HL-60 (cell line): ENCODE results near the gene CDH23.

Experiments used
- DNase-seq, 2 experiments: peaks; one replicate each; pipeline ENCODE4 v3.0.0-alpha.2; 2010 to 2020; ENCODE audit warnings: low read depth in 1 of 2, low spot score in 1 of 2
- H3K27ac ChIP-seq: fragments of 250-450 bp; sonication (Bioruptor Pico); replicated peaks from 2 replicates; pipeline ENCODE4 v1.5.1; 2020; ENCODE audit warnings: mild to moderate bottlenecking, moderate library complexity
- H3K27me3 ChIP-seq: fragments of 250-450 bp; sonication (Bioruptor Pico); 2 replicates; pipeline ENCODE4 v1.5.1; 2021; ENCODE audit warnings: mild to moderate bottlenecking, moderate library complexity; ENCODE audit not compliant: insufficient read depth, poor library complexity, severe bottlenecking
- H3K4me3 ChIP-seq: replicated peaks from 2 replicates; pipeline ENCODE4 v1.5.1; 2011; ENCODE audit warnings: mild to moderate bottlenecking, control low read depth, low read length; ENCODE audit not compliant: insufficient read depth
- CTCF ChIP-seq: IDR thresholded peaks from one replicate; pipeline ENCODE4 v1.5.1; 2011; ENCODE audit warnings: low read length, control low read depth, inconsistent platforms; ENCODE audit not compliant: insufficient read depth
- GABPA ChIP-seq: IDR thresholded peaks from 2 replicates; pipeline ENCODE4 v1.6.1; 2012; ENCODE audit warnings: low read depth
- POLR2AphosphoS5 ChIP-seq: IDR thresholded peaks from 2 replicates; pipeline ENCODE4 v1.6.1; 2012; ENCODE audit warnings: low read depth
- REST ChIP-seq: IDR thresholded peaks from 2 replicates; pipeline ENCODE4 v1.6.1; 2012; ENCODE audit warnings: low read depth; ENCODE audit not compliant: insufficient replicate concordance
- SPI1 ChIP-seq: IDR thresholded peaks from 2 replicates; pipeline ENCODE4 v1.6.1; 2012; ENCODE audit warnings: low read depth, mild to moderate bottlenecking, borderline replicate concordance

Gene CDH23

GRCh38 chr10:71621231-71622153, 224.8 kb downstream of the CDH23 start:
- Histone ChIP-seq H3K4me3 (no peak overlapping the region), H3K27ac (no peak overlapping the region), H3K27me3 (no peaks in the 10 kb centered on the region)
- TF ChIP-seq GABPA (no peak), SPI1 (no peak), CTCF (no peak), REST (no peak), POLR2AphosphoS5 (no peak)
- peak in 1 of 2 experiments; percentile 34 for DNase-seq

- H3K27me3 ChIP-seq, result no peaks in the 10 kb centered on the region
- DNase-seq, result no peak
- no peak overlapping the region for H3K27ac ChIP-seq
- TF ChIP-seq POLR2AphosphoS5 (no peak), SPI1 (no peak)
- H3K4me3 ChIP-seq, result no peak overlapping the region
These were observed 225.4 kb downstream of the CDH23 start for GRCh38 chr10:71622154-71622526.

- Histone ChIP-seq H3K27me3 (no peaks in the 10 kb centered on the region), H3K4me3 (no peak overlapping the region), H3K27ac (no peak overlapping the region)
- TF ChIP-seq CTCF, result no peak
- no peak for TF ChIP-seq POLR2AphosphoS5
- no peak for TF ChIP-seq GABPA
- TF ChIP-seq REST, result no peak
- TF ChIP-seq SPI1, result no peak
- no peak for DNase-seq
These were observed 225.9 kb downstream of the CDH23 start for GRCh38 chr10:71622616-71623015.

GRCh38 chr10:71623098-71623985, 226.6 kb downstream of the CDH23 start:
- Histone ChIP-seq H3K4me3 (no peak overlapping the region), H3K27ac (no peak overlapping the region), H3K27me3 (no peaks in the 10 kb centered on the region)
- TF ChIP-seq SPI1 (no peak), CTCF (peak; percentile 25)
- DNase-seq, result peak in 1 of 2 experiments; percentile 54
